HG03457 (cell line): ENCODE results near the gene RTN4R.
"Not testable (repeated sequence)": the region's sequence is repeated elsewhere in the genome, so short reads cannot be mapped to it uniquely, and the experiment has no call there.

ENCODE experiments used
- ATAC-seq: cut with Tn5 transposase; IDR thresholded peaks from one replicate; pipeline ENCODE4 v1.9.1; 2021; ENCODE audit warnings: moderate number of reproducible peaks; ENCODE audit not compliant: unreplicated experiment

RTN4R gene

GRCh38 chr22:20305894-20306645 is 38.0 kb upstream of the RTN4R start:
- no peak for ATAC-seq

- not testable (repeated sequence) for ATAC-seq
Observed at GRCh38 chr22:20305230-20305893, 37.2 kb upstream of the RTN4R start.

GRCh38 chr22:20304646-20305045 is 36.5 kb upstream of the RTN4R start:
- ATAC-seq: no peak

- ATAC-seq: not testable (repeated sequence)
Observed at GRCh38 chr22:20303229-20303534, 35.1 kb upstream of the RTN4R start.

DNA sequence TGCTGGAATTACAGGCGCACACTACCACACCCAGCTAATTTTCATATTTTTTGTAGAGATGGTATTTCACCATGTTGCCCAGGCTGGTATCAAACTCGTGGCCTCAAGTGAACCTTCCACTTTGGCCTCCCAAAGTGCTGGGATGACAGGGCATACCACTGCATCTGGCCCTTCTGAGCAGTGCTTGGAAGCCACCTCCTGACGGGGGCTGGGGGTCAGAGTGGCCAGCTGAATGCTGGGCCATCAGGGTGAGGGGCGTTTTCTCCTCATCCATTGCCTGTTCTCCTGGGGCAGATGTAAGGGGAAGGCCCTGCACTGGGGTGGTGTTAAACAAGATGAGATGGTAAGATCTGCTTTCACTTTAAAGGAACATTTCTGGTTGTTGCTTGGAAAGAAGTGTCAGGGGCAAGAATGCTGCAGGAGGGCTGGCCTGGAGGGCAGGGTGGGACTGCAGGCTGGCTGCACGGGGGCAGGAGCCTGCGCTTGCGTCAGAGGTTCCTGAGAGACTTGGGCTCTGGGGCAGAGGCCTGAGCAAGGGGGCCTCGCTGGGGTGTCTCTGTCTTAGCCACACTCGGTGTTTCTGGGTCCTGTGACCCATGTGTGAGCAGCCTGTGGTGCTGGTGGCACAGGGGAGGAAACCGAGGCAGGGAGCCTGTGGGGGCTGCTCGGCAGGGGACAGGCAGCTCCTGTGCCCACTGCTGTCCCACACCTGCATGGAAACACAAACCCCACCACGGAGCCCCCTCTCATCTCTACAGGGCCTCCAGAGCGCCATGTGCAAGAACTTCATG is 34.5 kb upstream of the RTN4R start:
- ATAC-seq: no peak

GRCh38 chr22:20299746-20300136 is 31.6 kb upstream of the RTN4R start:
- no peak for ATAC-seq

DNA sequence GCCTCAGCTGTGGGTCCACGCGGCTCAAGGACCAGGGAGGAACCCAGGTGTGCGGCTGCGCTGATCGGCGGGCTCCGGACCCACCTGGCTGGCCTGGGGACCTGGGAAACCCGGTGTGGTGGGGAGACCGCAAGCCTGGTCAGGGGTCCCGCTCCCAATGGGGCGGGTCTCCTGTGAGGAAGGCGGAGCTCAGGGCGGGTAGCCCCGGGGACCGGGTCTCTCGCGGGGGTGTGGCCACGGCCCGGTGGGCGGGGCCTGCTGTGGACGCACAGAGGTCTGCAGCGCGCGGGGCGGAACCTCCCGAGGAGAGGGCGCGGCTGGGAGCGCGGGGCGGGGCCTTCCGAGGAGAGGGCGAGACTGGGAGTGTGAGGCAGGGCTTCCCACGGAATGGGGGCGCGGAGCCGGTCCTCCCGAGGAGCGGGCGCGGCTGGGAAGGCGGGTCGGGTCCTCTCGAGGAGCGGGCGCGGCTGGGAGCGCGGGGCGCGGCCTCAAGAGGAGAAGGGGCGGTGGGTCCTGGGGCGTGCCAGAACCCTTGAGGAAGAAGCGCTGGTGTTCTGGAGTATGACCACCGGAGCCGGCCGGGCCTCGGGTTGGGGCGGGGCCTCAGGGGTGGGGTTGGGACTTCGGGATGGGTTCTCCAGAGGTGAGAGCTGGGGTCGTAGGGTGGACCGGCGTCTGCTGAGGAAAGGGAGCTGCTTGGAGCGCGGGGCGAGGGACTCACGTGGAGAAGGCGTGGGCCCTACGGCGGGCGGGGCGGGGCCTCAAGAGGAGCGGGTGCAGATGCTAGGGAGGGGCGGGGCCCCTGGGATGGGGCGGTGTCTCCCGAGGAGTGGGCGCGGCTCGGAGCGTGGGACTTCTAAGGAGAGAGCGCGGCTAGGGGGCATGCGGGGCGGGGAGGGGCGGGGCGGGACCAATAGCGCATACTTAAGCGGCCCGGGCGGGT is 31.0 kb upstream of the RTN4R start:
- ATAC-seq: no peak

- no peak for ATAC-seq
Observed at GRCh38 chr22:20298110-20298802, 30.1 kb upstream of the RTN4R start.

- no peak for ATAC-seq
Observed at GRCh38 chr22:20297414-20298109, 29.4 kb upstream of the RTN4R start.

DNA sequence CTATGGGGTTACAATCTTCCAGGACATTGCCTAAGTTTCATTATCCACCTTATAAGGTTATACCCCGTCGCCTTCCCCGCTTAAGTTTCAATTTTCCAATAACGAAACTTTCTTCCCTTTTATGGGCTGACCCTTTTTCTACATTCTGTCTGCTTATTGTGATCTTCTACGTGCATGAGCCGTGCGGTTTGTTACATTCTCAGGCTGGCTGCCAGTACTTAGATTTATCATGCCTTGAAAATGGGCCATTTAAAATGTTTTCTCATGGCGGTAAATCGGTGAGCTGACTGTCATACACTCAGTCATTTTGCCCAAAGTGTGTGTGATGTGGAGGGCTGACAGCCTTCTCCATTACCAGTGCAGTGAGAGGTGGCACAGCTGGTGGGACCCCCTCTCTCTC is 28.5 kb upstream of the RTN4R start:
- ATAC-seq: no peak

DNA sequence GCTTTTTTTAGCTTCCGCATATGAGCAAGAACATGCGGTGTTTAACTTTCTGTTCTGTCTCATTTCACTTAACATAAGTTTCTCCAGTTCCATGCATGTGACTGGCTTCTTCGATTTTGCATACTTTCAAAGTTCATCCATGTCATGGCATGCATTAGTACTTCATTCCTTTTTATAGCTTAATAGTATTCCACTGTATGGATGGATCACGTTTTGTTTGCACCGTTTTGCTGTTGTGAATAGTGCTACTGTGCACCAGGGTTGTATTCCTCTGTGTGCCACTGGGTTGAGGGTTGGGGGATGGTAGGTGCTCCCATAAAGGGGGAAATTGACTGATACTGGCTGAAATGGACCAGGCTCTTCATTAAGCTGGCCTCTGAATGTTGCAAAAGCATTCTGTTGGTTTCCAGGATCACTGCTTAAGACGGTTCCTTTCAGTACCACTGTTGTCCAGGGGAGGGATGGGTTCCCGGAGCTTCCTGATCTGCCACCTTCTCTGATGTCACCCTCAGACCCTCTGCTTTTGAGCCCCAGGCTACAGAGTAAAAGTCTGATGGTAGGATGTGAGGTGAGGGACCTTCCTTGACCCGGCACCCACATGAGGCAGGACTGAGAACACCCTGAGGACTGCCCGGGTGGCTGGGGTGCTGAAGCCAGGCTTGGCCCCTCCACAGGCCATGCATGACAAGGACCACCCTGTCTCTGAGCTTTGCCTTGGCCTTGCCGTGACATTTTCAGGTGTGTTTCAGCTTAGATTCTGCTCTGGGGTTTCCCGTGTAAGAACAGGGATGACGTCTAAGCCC is 27.3 kb upstream of the RTN4R start:
- no peak for ATAC-seq

DNA sequence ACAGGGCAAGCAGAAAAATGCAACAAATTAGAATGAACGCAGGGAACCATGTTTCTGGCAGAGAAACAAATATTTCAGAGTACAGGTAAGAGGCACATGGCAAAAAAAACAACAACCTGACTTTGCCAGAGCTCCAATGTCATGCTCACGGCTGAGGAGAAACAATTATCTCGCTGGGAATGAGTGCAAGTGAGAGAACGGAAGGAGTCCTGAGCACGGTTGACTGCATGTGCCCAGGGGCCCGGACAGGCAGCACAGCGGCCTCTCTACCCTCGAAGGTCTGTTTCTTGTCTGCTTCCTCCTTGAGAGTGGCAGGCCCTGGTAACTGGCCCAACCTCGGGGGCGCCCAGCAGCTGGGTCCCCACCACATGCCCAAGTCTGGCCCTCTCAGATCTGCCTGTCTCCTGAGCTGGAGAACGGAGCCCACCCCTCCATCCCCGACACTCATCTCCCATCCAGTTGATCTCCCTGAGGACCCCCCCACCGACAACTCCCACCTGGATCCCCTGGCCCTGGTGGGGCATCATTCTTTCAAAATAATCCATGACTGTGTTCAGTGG is 24.6 kb upstream of the RTN4R start:
- ATAC-seq: no peak

GRCh38 chr22:20292108-20292507 is 24.0 kb upstream of the RTN4R start:
- no peak for ATAC-seq

- ATAC-seq: no peak
Observed at GRCh38 chr22:20291604-20292063, 23.5 kb upstream of the RTN4R start.

DNA sequence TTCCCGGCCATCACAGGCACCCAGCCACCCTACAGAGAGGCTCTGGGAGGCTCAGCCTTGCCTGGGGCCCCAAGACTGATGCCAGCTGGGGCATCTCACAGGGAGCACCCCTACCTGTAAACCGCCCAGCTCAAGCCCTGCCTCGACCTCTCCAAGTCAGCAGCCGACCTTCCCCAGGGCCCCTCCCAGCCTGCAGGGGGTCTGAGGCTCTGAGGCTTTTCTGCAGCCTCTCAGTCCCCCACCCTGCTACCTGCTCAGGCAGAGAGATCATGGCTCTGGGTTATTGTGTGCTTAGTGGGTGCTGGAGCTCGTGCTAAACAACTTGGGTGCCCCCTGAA is 23.1 kb upstream of the RTN4R start:
- ATAC-seq: no peak

DNA sequence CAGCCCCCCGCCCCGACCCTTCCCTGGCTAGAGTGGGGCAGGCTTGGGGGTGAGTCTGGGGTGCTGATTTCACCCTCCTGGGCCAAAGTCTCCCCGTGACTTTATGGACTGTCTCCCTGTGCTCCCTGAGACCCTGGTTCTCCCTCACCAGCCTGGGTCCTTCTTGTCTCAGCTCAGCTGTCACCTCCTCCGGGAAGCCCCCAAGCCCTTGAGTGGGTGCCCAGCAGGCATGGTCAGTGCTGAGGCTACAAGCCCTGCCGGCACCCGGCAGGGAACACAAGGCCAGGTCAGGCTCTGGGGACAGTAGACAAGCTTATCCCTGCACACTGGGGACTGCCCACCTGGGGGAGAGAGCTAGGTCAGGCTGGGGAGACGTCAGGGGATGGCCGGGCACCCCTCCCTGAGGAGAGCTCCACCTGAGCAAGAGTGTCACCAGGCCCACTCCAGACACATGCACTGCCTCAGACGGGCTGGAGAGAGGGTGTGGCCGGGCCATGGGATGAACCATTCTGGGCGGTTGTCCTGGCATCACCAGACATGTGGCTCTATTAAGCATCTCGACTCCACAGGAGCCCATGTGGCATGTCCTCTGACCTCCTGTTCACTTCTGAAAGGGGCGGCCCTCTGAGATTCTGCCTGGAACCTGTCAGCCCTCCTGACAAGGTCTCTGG is 22.6 kb upstream of the RTN4R start:
- ATAC-seq: no peak

GRCh38 chr22:20290045-20290392 is 21.9 kb upstream of the RTN4R start:
- ATAC-seq: no peak
